Stimulated activated CD4-positive, alpha-beta T cell treated with anti-CD3 and anti-CD28 coated beads, Interleukin-2, amount 100 ng/mL, for 24 hours (primary cell): ENCODE results near the gene TARDBP.
"Not testable (repeated sequence)": the region's sequence is repeated elsewhere in the genome, so short reads cannot be mapped to it uniquely, and the experiment has no call there.

Source experiments
- DNase-seq, 2 donors: peaks; one replicate each; pipeline ENCODE4 v3.0.0-alpha.2; 2020

Gene TARDBP

DNA sequence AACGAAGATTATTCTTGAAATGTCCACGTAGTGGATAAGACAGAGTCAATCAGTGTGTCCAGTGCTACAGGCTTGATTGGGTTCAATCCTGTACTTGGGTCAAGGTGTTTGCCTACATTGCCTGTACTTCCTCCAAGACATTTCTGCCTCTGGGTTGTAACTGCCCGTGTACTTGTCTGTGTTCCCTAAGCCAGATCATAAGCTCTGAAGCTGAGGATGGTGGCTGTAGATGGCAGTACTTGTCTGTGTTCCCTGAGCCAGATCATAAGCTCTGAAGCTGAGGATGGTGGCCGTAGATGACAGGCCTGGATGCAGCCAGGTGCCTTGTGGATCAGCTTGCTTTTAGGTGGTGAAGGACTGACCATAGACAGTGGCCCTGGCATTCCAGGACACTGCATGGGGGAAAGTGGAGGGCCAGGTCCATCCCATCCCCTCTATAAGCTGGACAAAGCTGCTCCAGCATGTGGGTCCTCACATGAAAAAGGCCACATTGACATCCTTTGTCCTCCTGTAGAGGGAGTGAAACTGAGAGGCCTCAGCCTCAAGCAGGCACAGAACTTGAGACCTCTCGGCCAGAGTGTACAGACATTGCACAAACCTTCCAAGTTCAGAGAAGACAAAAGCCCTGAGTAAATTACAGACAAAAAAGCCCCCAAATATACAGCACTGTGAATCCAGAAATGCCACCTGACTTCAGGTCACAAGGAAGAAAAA lies 49.4 kb downstream of the TARDBP start:
- DNase-seq: no peak

DNA sequence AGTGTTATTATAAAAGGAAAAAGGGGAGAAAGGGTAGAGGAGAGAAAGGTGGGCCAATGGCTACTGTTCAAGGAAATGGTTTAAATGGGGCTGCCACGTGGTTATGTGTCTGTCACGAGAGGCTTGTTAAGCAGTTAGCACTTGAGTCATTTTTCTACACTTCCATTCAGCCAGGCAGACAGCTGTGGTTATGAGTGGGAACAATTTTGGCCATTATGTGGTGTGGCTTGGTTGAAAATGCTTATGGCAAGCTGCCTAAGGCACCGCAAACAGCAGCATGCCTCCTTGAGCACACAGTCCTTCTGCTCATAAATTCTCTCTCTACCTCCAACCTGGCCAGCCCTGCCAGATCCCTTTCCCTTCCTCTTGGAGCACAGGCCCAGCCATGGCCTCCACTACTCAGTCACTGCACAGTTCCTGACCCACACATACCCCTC lies 50.5 kb downstream of the TARDBP start:
- no peak for DNase-seq

DNA sequence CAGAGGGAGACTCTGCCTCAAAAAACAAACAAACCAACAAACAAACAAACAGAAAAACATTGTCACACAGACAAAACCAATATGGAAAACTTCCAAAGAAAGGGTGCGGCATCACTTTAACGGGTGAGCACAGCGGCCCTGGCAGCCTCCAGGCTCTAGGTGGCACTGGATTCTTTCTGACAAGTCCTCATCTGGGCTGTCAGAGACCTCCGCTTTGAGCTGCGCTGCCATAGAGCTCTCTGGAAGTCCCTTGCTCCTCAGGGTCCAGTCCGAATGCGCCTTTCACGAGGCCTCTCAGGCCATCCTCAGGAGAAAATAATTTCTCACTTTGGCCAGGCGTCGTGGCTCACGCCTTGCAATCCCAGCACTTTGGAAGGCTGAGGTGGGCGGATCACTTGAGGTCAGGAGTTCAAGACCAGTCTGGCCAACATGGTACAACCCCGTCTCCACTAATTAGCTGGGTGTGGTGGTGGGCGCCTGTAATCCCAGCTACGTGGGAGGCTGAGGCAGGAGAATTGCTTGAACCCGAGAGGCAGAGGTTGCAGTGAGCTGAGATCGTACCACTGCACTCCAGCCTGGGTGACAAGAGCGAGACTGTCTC lies 51.6 kb downstream of the TARDBP start:
- not testable (repeated sequence) for DNase-seq

DNA sequence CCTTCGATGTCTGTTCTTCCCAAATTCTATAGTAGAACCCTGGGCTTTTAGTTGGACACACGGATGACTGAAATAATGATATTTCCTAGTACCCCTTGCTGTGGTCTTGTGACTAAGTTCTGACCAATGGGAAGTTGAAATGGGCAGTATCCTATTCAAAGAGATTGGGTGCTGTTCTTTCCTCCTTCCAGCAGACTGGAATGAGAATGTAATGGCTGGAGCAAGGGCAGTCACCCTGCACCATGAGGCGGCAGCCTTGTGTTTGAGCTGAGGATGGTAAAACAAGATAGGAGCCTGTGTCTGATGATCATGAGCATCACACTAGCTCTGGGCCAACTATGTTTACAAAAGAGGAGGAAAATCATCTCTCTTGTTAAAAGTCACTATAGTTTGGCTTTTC lies 52.5 kb downstream of the TARDBP start:
- no peak for DNase-seq

DNA sequence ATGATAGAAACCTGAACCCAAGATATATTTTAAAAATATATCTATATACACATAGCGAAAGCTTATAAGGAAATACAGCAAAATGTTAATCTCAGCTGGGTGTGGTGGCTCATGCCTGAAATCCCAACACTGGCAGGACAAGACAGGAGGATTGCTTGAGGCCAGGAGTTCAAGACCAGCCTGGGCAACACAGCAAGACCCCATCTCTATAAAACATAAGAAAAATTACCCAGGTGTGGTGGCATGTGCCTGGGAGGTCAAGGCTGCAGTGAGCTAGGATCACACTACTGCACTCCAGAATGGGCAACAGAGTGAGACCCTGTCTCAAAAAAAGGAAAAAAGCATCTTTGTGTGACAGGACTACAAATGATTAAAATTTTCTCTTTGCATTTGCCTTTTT lies 53.3 kb downstream of the TARDBP start:
- DNase-seq: no peak

DNA sequence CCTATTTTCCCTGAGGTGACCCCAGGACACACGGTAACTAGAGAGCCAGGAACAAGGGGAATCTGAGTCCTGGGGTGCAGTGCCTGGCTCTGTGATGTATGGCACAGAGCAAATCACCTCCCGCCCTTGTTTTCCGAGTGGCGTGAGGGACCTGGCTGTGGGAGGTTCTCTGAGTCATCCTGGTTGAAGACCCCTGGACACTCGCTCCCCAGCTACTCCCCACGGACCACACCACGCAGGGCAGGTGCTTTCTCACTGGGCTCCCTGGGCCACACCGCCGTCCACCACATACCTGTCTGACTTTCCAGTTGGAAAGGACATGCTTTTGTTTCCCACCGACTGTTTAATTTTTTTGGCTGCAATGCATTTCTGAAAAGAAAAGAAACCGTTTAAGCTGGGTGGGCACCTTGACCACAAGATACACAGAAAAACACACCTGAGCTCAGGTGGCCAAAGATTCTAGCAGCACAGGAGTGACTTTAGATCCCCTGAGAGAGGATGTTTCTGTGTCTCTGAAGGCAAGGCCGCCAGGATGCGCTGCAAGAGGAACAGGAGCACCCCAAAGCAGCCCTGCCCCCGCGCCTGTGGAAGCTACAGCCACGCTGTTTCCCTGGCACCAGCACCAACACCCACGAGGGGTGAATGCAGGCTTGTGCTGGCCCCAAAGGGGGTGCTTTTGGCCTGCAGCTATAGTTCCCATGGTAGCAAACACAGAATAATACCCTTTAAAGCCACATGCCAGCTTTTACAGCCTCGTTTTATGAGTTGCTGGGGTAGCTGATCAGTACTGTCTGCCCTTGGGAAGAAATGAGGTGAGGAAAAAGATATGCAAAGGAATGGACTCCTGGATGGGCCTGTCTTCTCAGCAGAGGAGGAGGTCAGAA lies 55.5 kb downstream of the TARDBP start:
- DNase-seq: no peak

DNA sequence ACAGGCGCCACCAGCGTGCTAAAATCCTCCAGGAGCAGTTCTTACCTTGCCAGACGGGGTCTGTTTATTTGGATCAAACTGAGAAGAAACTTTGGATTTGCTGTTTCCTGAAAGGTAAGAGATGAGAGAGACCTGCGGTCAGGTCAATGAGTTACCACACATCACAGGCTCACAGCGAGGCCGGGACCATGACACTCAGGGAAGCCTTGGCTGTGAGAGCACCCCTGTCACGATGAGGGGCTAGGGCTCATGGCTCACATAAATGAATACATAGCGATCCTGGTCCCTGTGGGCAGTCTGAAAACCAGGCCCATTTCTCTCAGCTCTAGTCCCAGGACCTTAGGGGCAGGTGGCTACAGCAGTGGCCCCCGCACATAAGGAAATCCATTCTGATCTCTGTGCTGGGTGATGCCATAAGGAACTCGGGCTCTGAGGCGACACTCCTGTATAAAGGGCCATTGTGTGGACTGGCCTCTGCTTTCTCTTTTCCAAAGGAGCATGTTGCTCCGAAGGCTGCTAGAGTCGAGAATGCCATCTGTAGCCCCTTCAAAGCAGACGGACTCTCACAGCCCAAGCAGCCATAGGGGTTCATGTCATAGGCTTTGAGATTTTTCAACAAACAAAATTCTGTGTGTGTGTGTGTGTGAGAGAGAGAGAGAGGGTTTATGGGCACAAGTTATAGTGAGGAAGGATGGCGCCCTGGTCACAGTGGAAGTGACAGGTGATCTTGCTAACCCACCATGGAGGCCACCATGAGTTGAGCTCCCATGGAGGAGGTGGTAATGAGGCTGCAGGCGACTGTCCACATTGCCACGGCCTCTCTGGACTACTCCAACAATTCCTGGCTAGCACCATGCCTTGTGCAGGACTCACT lies 56.4 kb downstream of the TARDBP start:
- DNase-seq: no peak

DNA sequence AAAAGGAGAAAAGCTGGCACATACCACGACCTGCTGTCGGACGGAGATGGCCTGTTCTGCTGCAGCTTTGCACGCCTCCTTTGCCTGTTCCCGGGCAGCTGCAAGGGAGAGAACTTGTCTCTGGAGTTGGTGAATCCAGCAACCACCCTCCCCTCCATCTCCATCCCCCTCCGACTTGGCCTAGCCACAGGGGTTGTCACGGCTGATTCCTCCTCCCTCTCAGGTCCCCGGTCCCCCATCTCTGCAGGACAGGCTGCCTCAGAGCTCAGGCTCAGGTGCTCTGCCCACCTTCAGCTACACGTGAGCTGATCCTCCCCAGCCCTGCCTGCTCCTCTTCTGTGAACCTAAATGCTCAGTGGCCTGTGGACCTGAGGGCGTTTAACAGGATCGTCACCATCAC lies 58.4 kb downstream of the TARDBP start:
- no peak for DNase-seq

DNA sequence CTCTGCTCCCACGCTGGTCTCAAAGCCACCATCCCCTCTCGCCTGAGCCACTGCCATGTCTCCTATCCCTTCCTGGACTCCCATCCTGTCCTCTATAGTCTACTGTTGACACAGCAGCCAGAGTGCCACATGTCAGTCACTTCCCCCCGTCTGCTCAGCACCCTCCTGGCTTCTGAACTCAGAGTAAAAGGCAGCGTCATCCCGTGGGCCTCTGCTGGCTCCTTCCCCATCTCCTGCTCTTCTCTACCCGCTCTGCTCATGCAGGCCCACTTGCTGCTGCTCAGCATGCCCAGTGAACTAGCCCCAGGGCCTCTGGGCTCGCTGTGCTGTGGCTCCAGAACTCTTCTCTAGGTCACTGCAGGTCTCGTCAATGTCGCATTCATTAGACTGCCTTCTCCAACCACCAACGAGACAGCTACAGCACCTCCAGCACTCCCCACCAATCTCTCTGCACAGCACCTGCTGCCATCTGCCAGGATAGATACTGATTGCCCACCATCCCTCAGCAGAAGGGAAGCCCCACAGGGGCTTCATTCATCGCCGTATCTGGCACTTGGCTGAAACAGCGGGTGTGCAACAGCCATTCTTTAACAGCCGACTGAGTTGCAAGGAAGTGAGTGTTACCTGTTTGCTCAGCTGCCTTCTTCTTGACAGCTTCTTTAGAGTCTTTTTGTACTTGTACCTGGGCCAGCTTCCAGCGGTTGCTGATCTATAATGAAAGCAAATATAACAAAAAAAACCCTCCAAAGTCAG lies 59.2 kb downstream of the TARDBP start:
- no peak for DNase-seq

DNA sequence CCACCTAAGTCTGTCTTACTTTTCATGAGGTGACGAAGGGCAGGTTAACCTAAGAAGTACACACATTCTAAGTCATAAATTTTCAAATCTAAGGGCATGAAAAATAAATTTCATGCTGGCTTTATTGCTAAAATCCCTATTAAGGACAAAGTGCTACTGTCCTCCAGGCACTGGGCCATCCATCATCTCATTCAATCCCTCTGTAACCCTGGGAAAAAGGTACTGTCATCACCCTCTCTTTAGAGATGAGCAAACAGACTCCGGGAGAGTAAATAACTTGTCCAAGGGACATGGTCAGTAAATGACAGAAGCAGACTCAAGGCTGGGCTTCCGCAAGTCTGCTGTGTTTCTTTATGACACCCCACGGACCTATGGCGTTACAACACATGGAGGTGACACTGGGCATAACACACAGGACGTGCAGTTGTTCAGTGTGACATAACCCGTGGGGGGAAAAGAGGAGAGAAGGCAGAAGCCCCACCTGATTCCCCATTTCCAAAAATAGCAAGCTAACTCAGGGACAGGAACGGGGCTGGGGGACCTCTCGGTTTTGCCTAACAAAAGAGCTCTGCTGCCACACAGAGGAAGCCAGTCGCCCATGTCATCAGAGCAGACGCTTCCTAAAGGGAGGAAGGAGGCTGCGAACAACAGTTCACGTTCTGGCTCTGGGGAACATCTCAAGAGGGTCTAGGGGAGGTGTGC lies 59.9 kb downstream of the TARDBP start:
- DNase-seq: no peak

DNA sequence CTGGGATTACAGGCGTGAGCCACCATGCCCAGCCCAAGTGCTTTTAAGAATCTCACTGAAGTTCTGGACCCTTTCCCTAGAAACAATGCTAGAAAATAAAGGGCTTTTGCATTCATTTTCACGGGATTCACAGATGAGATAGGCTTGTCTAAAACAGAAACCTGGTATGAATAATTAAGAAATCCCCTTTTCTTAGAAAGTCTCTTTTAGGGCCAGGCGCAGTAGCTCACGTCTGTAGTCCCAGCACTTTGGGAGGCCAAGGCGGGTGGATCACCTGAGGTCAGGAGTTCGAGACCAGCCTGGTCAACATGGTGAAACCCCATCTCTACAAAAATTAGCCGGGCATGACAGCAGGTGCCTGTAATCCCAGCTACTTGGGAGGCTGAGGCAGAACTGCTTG lies 60.9 kb downstream of the TARDBP start:
- not testable (repeated sequence) for DNase-seq
